ENCODE measurements around the gene OR7C2.
"Not testable (repeated sequence)": the region's sequence is repeated elsewhere in the genome, so short reads cannot be mapped to it uniquely, and the experiment has no call there.

Gene OR7C2

GRCh38 chr19:14943601-14944000, 2.3 kb downstream of the OR7C2 start:
- H3K27ac ChIP-seq: no peak overlapping the region
- no peak for TF ChIP-seq CTCF (IDR thresholded peaks at IDR 0.05)
- no peak for TF ChIP-seq ZFX (IDR thresholded peaks at IDR 0.05; ENCODE audit: borderline replicate concordance)

GRCh38 chr19:14944456-14944855, 3.2 kb downstream of the OR7C2 start:
- no peak for TF ChIP-seq ZFX (IDR thresholded peaks at IDR 0.05; ENCODE audit: borderline replicate concordance)
- no peak for TF ChIP-seq CTCF (IDR thresholded peaks at IDR 0.05)
- no peak overlapping the region for H3K27ac ChIP-seq

DNA sequence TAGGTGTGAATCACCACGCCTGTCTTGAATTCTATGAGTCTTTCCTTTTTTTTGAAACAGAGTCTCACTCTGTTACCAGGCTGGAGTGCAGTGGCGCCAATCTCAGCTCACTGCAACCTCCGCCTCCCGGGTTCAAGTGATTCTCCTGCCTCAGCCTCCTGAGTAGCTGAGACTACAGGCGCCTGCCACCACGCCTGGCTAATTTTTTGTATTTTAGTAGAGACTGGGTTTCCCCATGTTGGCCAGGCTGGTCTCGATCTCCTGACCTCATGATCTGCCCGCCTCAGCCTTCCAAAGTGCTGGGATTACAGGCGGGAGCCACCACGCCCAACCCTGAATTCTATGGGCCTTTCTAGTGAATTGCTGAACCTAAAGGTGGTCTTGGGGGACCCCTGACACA, 8.1 kb downstream of the OR7C2 start:
- H3K27ac ChIP-seq: not testable (repeated sequence)

- no peak overlapping the region for H3K27ac ChIP-seq
- TF ChIP-seq CTCF (IDR thresholded peaks at IDR 0.05) (no peak), ZFX (IDR thresholded peaks at IDR 0.05; ENCODE audit: borderline replicate concordance) (no peak)
These were observed 8.6 kb downstream of the OR7C2 start for GRCh38 chr19:14949876-14950275.

DNA sequence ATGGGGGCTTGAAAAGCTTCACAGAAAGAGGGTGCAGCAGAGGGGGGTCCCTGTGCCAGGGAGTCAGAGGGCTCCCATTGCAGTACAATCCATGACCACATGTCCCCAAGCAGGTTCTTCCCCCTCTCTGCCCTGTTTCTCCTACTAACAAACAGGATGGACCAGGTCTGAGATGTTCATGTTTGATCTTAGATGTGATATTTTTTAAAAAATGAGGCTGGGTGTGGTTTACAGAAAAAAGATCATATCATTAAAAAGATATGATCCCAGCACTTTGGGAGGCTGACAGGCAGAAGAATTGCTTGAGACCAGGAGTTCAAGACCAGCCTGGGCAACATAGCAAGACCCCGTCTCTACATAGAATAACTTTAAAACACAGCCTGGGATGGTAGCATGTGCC, 9.1 kb downstream of the OR7C2 start:
- H3K27ac ChIP-seq: no peak overlapping the region
- no peak for TF ChIP-seq CTCF (IDR thresholded peaks at IDR 0.05)
- TF ChIP-seq ZFX (IDR thresholded peaks at IDR 0.05; ENCODE audit: borderline replicate concordance): no peak

GRCh38 chr19:14952767-14953166, 11.5 kb downstream of the OR7C2 start:
- H3K27ac ChIP-seq: no peak overlapping the region
- TF ChIP-seq CTCF (IDR thresholded peaks at IDR 0.05) (no peak), ZFX (IDR thresholded peaks at IDR 0.05; ENCODE audit: borderline replicate concordance) (no peak)

GRCh38 chr19:14954071-14954655, 12.9 kb downstream of the OR7C2 start:
- H3K27ac ChIP-seq: no peak overlapping the region
- TF ChIP-seq CTCF (IDR thresholded peaks at IDR 0.05): no peak
- TF ChIP-seq ZFX (IDR thresholded peaks at IDR 0.05; ENCODE audit: borderline replicate concordance): no peak

GRCh38 chr19:14957464-14957863, 16.2 kb downstream of the OR7C2 start:
- H3K27ac ChIP-seq: no peak overlapping the region
- TF ChIP-seq ZFX (IDR thresholded peaks at IDR 0.05; ENCODE audit: borderline replicate concordance) (no peak), CTCF (IDR thresholded peaks at IDR 0.05) (no peak)
